Activated naive CD4-positive, alpha-beta T cell treated with Interleukin-2 at 50 U/mL for 16 hours (primary cell): Measurements from ENCODE around the gene ALOX15B.
"Not testable (repeated sequence)": the region's sequence is repeated elsewhere in the genome, so short reads cannot be mapped to it uniquely, and the experiment has no call there.

ENCODE experiments used
- DNase-seq: peaks from one replicate; pipeline ENCODE4 v3.0.0-alpha.2; 2020

Gene ALOX15B

GRCh38 chr17:8044819-8045810 is 6.3 kb downstream of the ALOX15B start:
- DNase-seq, result no peak

GRCh38 chr17:8046306-8046928 is 7.6 kb downstream of the ALOX15B start:
- DNase-seq, result no peak

DNA sequence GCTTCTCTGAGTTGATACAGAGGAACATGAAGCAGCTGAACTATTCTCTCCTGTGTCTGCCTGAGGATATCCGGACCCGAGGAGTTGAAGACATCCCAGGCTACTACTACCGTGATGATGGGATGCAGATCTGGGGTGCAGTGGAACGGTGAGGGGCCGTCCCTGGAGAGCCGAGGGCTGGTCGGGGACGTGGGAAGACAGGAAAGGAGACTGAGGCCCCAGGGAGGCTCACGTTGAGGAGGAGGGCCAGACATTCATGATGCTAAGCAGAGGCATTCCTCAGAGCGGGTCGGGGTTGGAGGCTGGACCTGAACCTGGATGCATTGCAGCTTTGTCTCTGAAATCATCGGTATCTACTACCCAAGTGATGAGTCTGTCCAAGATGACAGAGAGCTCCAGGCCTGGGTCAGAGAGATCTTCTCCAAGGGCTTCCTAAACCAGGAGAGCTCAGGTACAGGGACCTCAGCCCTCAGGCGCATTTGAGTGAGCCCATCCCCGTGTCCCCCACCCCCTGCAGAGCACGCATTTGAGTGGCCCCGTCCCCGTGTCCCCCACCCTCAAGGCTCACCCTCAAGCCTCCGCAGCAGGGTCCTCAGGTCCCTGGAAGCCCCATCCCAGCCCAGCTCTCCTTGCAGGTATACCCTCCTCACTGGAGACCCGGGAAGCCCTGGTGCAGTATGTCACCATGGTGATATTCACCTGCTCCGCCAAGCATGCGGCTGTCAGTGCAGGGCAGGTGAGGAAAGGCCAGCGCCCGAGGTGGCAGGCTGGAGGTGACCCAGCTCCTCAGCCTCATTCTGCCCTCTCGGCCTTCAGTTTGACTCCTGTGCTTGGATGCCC is 8.3 kb downstream of the ALOX15B start:
- no peak for DNase-seq

DNA sequence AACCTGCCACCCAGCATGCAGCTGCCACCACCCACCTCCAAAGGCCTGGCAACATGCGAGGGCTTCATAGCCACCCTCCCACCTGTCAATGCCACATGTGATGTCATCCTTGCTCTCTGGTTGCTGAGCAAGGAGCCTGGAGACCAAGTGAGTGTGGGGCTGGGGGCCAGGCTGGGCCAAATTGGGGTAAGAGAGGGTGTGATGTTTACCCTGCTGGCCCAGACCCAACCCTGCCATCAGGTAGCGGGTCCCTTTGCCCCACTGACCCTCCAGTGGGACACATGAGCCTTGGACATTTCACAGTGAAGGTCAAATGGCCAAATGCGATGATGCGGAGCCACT is 8.9 kb downstream of the ALOX15B start:
- no peak for DNase-seq

DNA sequence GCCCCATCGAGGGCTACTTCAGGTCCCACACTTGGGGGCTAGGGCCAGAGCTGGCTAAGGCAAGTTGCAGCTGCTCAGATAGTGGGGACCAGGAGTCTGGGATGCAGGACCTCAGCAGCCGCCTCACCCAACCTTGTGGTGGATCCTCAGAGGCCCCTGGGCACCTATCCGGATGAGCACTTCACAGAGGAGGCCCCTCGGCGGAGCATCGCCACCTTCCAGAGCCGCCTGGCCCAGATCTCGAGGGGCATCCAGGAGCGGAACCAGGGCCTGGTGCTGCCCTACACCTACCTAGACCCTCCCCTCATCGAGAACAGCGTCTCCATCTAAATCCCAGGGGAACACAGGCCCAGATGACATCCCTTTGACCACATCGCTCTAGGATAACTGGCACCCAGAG is 9.4 kb downstream of the ALOX15B start:
- no peak for DNase-seq

- DNase-seq, result no peak
These were observed 9.9 kb downstream of the ALOX15B start for GRCh38 chr17:8048736-8049135.

GRCh38 chr17:8051831-8052230 is 13.0 kb downstream of the ALOX15B start:
- DNase-seq, result no peak

DNA sequence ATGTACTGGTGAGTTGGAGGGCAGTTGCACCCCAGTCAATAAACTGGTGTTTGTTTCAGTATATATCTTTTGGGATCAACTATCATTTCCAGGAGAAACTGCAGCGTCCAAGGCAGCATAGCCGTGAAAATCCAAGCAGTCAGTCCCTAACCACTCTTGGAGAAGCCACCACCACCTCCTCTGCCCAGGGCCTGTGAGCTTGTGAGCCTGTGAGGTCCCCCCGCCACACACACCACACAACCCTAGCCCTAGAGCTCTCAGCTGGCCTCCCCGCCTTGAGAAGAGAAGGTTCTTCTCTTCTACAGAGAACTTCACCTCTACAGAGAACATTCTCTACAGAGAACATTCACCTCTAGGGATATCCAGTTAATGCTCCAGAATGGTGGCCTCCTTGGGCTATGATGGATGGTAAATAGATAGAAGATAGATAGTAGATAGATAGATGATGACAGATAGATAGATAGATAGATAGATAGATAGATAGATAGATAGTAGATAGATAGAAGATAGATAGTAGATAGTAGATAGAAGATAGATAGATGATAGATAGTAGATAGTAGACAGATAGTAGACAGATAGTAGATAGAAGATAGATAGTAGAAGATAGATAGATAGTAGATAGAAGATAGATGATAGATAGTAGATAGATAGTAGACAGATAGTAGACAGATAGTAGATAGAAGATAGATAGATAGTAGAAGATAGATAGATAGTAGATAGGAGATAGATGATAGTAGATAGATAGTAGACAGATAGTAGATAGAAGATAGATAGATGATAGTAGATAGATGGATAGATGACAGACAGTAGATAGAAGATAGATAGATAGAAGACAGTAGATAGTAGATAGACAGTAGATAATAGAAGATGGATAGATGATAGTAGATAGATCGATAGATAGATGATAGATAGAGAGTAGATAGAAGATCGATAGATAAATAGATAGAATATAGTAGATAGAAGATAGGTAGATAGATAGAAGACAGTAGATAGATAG is 13.7 kb downstream of the ALOX15B start:
- no peak for DNase-seq

GRCh38 chr17:8053600-8053999 is 14.7 kb downstream of the ALOX15B start:
- no peak for DNase-seq

DNA sequence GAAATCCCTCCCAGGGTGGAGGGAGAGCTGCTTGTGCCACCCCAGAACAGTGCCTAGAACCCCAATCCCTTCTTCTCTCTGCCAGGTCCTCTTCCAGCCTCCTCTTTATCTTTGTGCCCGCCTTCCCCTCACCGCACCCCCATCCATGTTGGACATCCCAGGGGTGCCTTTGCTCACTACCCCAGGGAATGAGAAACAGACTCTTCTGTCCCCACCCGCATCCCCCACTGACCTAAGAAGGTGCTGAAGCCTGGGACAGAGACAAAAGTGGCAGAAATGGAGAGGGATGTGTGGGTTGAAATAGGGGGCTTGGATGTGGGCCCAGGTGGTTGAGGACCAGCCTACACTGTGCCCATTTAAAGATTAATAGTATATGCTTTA is 17.0 kb downstream of the ALOX15B start:
- no peak for DNase-seq

- DNase-seq, result peak; percentile 35
These were observed 17.5 kb downstream of the ALOX15B start for GRCh38 chr17:8056232-8056975.

- DNase-seq, result no peak
These were observed 18.2 kb downstream of the ALOX15B start for GRCh38 chr17:8056976-8057625.

DNA sequence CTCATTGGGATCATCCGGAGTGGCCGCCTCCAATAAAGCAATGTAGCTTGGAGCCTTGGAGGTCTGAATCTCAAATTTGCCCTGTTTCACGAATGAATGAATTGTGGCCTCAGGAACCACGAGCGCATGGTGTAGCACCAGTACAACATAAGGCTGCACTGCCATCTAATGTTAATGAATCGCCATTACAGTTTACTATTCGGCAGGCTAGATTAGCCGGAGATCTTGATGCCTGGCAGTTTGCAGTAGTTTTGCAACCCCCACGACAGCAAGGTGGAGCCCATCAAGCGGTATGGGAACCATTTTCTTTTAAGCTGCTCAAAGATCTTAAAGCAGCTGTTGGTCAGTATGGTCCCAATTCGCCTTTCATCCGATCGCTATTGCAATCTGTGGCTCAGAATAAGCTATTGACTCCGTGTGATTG is 18.8 kb downstream of the ALOX15B start:
- peak; percentile 45 for DNase-seq

DNA sequence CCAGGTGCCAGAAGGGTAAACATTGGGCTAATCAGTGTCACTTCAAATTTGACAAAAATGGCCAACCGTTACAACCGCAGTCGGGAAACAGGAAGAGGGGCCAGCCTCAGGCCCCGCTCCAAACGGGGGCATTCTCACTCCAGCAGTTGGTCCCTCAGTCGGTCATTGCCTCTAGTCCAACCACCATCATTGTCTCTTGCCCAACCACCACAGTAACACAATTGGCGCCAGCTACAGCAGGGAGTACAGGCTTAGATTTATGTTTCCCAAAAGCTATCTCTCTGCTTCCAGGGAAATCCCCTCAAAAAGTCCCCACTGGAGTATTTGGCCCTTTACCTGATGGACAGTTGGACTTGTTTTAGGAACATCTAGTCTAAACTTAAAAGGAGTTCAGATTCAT is 20.3 kb downstream of the ALOX15B start:
- DNase-seq, result no peak

- DNase-seq, result peak; percentile 55
These were observed 21.4 kb downstream of the ALOX15B start for GRCh38 chr17:8060274-8060673.

DNA sequence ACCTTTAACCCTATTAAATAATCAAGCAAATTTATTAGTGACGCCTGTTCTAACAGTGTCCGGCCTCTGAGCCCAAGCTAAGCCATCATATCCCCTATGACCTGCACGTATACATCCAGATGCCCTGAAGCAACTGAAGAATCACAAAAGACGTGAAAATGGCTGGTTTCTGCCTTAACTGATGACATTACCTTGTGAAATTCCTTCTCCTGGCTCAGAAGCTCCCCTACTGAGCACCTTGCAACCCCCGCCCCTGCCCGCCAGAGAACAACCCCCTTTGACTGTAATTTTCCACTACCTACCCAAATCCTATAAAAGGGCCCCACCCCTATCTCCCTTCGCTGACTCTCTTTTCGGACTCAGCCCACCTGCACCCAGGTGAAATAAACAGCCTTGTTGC is 23.0 kb downstream of the ALOX15B start:
- DNase-seq, result not testable (repeated sequence)

DNA sequence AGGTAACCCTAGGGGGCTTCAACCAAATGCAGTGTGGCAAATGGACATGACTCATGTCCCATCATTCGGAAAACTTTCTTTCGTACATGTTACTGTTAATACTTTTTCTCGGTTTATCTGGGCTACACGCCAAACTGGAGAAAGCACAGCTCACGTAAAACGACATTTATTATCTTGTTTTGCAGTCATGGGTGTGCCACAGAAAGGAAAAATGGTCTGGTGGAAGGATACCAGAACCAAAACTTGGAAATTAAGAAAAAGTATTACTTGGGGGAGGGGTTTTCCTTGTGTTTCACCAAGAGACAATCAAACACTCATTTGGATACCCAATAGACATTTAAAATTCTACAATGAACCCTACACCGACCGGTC is 23.6 kb downstream of the ALOX15B start:
- DNase-seq, result no peak

DNA sequence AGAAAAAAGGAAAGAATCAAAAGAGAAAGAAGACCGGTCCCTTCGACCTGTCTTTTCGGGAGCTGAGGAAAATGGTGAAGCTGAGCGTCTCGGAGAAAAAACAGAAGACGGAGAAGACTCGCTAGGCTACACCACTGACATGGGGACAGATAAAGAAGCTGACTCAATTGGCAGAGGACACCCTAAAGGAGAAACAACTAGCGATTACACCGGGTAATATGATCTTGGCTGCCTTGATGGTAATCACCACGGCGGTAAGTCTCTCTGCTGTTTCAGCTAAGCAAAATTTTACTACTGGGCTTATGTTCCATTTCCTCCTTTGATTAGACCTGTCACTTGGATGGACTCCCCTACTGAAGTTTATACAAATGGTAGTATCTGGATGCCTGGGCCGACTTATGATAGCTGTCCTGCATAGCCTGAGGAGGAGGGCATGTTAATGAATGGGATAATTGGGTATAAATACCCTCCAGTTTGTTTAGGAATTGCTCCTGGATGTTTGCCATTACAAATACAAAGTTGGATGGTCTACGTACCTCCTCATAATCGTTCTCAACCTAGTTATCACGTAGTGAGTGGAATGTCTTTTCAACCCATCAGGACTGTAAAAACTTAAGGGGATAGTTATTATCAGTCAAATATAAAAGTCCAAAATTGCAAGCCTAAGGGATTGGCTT is 24.1 kb downstream of the ALOX15B start:
- DNase-seq, result no peak

GRCh38 chr17:8063761-8064534 is 25.1 kb downstream of the ALOX15B start:
- DNase-seq, result no peak
